ENCODE measurements around the gene ZNF516.

ZNF516 gene

DNA sequence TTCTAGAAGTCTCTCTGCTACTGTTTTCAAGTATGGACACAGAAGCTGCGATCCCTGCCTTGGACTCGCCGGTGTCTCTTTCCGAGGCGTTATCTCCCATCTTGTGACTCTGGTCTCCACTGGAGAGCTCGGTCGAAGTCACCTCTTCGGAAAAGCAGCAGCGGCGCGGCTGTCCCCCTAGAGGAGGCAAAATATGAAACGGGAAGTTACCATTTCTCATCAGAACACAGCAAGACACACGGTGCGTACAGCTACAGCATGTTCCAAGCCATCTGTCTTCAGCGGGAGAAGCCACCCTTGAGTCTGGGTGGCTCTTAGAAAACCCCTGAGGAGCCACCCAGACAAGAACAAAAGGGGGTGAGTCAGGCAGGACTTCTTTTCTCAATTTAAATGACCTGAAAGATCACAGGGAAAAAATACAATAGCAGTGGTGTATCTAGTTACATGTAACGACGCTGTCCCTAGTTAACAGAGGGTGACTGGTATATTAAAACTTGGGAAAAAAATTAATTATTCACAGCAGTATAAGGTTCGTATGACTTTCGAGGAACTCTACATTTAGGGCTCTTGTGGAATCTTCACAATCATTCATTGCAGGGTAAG is 114.8 kb downstream of the ZNF516 start:
- no peak for DNase-seq

GRCh38 chr18:76379226-76380126 is 115.6 kb downstream of the ZNF516 start:
- no peak for DNase-seq

- no peak for DNase-seq
These were observed 116.4 kb downstream of the ZNF516 start for GRCh38 chr18:76378526-76379215.

- DNase-seq, result no peak
These were observed 117.7 kb downstream of the ZNF516 start for GRCh38 chr18:76377359-76377756.

- DNase-seq, result no peak
These were observed 118.2 kb downstream of the ZNF516 start for GRCh38 chr18:76376668-76377358.

GRCh38 chr18:76376225-76376624 is 118.8 kb downstream of the ZNF516 start:
- no peak for DNase-seq

DNA sequence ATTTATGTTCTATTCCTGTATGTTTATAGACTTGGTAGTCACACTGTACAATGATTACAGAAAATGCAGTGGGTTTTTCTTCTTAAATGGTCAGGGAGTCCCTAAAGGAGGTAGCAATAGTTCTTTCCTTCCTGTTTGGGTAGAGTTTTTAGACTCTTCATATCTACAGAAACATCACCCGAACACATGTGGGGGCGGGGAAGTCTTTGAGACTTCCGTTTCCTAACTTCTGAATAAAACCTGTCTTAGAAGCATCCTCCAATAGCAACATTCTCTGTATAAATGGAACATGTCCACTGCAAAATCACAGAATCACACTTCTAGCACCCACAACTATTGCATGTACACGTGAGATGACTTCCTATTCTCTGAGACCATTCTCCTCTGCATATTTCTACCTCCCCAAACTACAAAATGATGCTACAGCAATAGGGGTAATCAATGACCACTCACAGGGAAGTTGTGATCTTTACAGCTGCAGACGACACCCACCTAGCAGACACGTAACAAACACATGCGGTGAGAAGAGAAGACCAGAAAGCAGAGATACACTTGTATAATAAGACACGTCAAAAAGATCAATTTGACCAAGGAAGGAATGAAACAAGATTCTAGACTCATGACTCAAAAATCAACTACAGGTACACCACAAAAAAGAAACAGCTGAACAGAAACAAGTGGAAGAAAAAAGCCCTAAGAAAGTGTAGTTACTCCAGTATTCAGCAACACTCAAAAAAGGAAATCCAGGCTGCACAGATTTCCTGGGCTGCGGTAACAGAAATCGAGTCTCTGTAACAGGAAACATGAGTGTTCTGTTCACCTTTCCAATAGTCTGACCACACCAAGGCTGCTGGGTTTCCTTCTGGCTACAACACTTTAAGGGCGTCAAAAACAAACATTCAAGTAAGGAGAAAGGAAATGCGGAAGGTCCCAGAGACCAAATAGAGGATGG is 120.4 kb downstream of the ZNF516 start:
- DNase-seq, result no peak

DNA sequence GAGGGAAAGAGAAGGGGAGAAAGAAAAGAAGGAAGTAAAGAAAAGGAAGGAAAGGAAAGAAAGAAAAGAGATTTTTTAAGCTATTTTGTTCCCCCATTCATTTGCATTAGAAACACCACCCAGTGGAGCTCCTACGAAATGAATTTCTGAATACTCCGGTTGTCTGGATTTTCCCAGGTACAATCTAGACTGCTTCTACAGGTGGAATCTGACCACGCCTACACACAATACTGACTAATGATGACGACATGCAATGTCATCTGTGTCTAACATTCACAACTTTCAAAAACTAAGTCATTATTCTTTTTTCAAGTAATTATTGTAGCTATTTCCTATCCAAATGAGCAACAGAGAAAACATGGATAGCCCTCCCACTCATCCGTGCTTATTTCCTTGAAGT is 121.7 kb downstream of the ZNF516 start:
- no peak for DNase-seq

DNA sequence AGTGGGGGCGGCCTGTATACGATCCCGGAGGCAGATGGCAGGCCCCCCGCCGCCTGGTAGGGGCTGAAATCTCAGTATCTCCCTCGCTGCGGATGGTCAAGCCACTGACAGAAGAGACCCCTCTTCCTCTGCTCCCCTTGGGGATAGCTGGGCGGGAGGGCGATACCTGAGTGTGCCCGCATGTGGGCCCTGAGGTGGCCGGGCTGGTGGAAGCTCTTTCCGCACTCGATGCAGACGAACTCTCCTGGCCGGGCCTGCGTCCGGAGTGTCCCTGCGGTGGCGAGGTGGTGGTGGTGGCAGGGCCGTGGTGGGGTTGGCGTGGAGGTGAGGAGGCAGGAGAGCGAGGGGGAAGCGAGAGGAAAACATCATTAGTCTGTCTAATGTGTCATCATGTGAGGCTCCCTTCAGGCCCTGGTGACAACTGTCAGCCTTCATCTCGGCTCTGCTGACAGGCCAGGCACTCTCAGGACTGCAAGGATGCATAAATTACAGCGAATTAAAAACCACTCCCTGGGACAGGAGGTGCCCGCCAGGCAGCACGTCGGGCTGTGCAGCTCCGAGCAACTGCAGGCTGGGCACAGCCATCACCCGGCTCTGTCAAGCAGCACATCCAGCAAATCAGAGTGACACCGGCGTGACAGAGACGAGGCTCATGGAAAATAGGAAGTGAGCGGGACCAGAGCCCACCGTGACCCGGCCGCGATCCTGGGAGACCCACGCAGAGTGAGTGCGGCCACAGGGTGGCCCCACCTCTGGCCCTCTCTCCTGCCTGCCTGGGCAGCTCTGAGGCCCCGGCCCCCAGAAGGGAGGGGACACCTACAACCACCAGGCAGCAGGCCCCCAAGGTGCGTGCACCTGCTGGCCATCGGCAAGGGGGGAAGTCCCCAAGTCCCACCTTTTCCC is 123.5 kb downstream of the ZNF516 start:
- no peak for DNase-seq

GRCh38 chr18:76370686-76371085 is 124.4 kb downstream of the ZNF516 start:
- DNase-seq, result no peak

- DNase-seq, result no peak
These were observed 124.8 kb downstream of the ZNF516 start for GRCh38 chr18:76370201-76370600.

DNA sequence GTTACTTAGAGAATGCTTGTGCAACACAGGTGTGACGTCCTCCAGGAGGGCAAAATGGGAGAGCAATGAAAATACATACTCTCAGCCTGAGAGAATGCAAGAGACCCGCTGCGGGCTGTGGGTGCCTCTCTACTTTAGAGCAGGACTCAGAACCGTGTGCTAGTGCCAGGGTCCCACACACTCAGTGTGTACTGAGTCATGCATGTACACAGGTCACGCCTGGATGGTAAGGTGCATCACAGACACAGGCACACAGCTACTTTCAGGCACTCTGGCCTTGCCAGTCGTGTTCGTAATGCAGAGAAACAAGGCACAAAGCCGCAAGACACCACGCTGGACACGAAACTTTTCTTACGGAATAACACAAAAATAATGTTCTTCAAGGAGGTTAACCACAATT is 125.3 kb downstream of the ZNF516 start:
- DNase-seq, result no peak

- DNase-seq, result no peak
These were observed 126.1 kb downstream of the ZNF516 start for GRCh38 chr18:76368976-76369375.

- DNase-seq, result no peak
These were observed 126.8 kb downstream of the ZNF516 start for GRCh38 chr18:76368271-76368670.

DNA sequence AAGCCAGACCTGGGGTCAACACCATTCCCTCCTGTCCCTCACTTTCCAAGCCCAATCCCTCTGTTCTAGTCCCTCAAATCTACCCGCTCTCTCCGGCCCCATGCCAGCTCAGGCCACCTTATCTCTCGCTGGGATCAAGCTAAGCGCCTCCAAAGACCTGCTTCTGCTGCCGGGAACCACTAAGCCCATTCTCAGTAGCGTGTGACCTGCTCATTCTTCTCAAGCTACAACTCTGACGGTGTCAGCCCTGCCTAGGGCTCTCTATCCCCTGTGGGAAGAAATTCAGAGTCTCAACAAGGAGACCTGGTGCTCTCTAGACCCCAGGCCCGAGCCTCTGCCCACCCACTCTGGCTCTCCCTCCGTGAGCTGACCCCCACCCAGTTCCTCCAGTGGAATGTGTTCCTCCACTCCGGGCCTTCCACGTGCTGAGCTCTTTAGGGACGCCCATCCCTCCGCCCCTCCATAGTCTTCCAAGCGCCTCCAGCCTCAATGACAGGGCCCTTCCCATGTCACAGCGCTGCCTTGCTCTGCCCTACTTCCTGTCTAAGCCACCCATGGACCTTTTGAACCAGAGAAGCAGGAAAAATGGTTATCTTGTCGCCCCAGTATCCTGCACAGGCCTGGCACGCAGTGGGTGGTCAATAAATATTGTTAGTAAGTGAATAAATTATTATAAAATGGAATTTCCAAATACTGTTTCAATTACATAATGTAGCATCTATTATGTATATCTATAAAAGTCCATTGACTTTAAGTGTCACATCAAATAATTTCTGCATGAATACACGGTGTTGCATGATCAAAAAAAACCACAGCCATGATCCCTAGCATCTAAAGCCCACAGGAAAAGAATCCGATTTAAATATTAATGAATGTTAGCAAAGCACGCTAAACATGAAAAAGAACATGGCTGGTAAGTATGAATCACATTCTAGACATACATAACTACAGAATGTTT is 127.6 kb downstream of the ZNF516 start:
- DNase-seq, result no peak

DNA sequence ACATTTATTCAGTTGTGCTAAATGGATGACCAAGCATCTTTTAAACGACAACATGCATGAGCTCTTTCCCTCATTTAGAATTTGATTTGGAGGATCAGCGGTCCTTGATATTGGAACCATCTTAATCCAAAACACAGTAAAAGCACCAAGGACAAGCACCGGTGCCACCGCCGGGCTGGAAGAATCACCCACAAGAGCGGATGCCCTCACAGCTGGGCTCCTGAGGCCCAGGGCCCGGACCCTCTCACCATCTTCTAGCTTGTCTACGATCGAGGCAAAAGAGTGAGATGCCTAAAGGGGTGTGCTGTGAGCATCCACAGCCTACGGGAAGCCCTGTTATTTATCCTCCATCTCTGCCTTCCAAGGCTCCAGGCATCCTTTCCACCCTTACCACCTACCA is 129.5 kb downstream of the ZNF516 start:
- DNase-seq, result peak; percentile 1

DNA sequence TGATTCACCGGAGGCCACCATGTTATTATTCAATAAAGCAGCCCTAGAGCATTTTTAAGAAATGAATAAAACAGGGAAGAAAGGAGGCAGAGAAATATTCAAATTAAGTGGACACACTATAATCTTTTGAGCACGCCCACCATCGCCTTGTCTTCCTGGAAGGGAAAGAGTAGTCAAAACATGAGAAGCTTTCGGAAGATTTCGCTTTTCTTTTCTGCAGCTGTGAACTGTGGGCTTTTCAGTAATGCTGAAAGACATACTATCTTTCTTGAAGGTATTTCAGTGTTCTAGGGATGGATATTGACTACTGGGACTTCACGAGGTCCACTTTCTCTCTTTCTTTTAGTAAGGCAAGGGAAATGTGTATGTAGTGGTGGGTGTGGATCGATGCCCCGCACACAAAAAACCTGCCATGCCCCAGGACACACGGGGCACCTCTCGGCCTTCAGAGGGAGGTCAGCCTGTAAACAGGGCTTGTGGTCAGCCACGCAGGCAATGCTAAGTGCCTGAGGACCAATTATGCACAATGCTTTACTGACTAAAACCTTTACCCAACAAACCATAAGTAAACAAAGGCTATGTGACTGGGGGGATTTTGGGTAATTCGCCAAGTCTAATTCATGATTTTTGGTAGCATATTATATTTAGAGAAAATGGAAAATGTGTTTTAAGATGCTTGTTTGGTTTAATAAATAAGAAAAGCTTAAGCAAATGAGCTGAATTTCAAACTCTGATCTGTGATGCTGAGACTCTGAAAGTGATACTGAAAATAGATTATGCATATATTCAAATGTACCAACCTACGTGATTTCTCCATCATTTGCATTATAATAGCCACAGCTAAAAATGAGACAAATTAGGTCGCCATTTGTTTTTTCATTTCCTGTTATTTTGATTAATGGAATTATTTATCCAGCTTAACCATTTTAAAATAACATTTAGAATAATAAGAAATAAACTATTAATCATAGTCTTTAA is 130.5 kb downstream of the ZNF516 start:
- DNase-seq, result no peak

Measured in right kidney (tissue), 1 donor.